Measurements from ENCODE around the gene WDR7. TPM values are rescaled to one million over a fixed set of nuclear protein-coding genes. Genes with fewer than 3 reads are reported as not detected.

Gene WDR7
- total and polyA plus RNA-seq, 2 experiments from 2014 or later, result 5.9 to 19.0 TPM

GRCh38 chr18:56684277-56684676 is 33.1 kb downstream of the WDR7 start:
- no peak overlapping the region for H3K4me3 ChIP-seq
- no peaks in the 10 kb centered on the region for H3K4me1 ChIP-seq (ENCODE audit: insufficient read depth)
- H3K9me3 ChIP-seq (ENCODE audit: low read depth), result no peaks in the 10 kb centered on the region
- DNase-seq (ENCODE audit: low spot score), result no peak
- H4K20me1 ChIP-seq (ENCODE audit: insufficient read depth, poor library complexity, severe bottlenecking), result no peaks in the 10 kb centered on the region
- no peak overlapping the region for H3K4me2 ChIP-seq
- TF ChIP-seq EZH2phosphoT487 (IDR thresholded peaks at IDR 0.05; ENCODE audit: low read depth, severe bottlenecking, unreplicated experiment) (no peak), CTCF (IDR thresholded peaks at IDR 0.05; ENCODE audit: poor library complexity) (no peak), EZH2 (IDR thresholded peaks at IDR 0.05; ENCODE audit: borderline replicate concordance) (no peak)
- 96% methylated on average over 3 of the region's 3 CpGs for WGBS (ENCODE audit: low lambda C conversion rate, missing lambda C conversion rate)
- H3K27me3 ChIP-seq, result no peaks in the 10 kb centered on the region
- no peak overlapping the region for H3K27ac ChIP-seq
- H3K79me2 ChIP-seq, result no peaks in the 10 kb centered on the region
- H3K36me3 ChIP-seq (replicated peaks; ENCODE audit: insufficient read depth, low read depth), result no peaks in the 10 kb centered on the region
- no peaks in the 10 kb centered on the region for H3K9me2 ChIP-seq (replicated peaks; ENCODE audit: insufficient read depth)
- no peak overlapping the region for H2AFZ ChIP-seq

- H3K9me2 ChIP-seq (replicated peaks; ENCODE audit: insufficient read depth), result no peaks in the 10 kb centered on the region
- no peak overlapping the region for H3K27ac ChIP-seq
- no peaks in the 10 kb centered on the region for H3K27me3 ChIP-seq
- no peaks in the 10 kb centered on the region for H3K36me3 ChIP-seq (replicated peaks; ENCODE audit: insufficient read depth, low read depth)
- no peaks in the 10 kb centered on the region for H3K79me2 ChIP-seq
- H2AFZ ChIP-seq, result no peak overlapping the region
- H3K4me3 ChIP-seq, result no peak overlapping the region
- no peaks in the 10 kb centered on the region for H3K4me1 ChIP-seq (ENCODE audit: insufficient read depth)
- no peak for DNase-seq (ENCODE audit: low spot score)
- 99% methylated on average over 2 of the region's 2 CpGs for WGBS (ENCODE audit: low lambda C conversion rate, missing lambda C conversion rate)
- no peaks in the 10 kb centered on the region for H4K20me1 ChIP-seq (ENCODE audit: insufficient read depth, poor library complexity, severe bottlenecking)
- H3K9me3 ChIP-seq (ENCODE audit: low read depth), result no peaks in the 10 kb centered on the region
- TF ChIP-seq EZH2phosphoT487 (IDR thresholded peaks at IDR 0.05; ENCODE audit: low read depth, severe bottlenecking, unreplicated experiment) (no peak), CTCF (IDR thresholded peaks at IDR 0.05; ENCODE audit: poor library complexity) (no peak), EZH2 (IDR thresholded peaks at IDR 0.05; ENCODE audit: borderline replicate concordance) (no peak)
- no peak overlapping the region for H3K4me2 ChIP-seq
Observed at GRCh38 chr18:56691530-56691929, 40.4 kb downstream of the WDR7 start.

- no peak overlapping the region for H3K27ac ChIP-seq
- no peak overlapping the region for H3K4me3 ChIP-seq
- no peaks in the 10 kb centered on the region for H4K20me1 ChIP-seq (ENCODE audit: insufficient read depth, poor library complexity, severe bottlenecking)
- no peaks in the 10 kb centered on the region for H3K79me2 ChIP-seq
- H3K27me3 ChIP-seq, result no peaks in the 10 kb centered on the region
- no peaks in the 10 kb centered on the region for H3K9me2 ChIP-seq (replicated peaks; ENCODE audit: insufficient read depth)
- no peaks in the 10 kb centered on the region for H3K4me1 ChIP-seq (ENCODE audit: insufficient read depth)
- no peak overlapping the region for H3K4me2 ChIP-seq
- DNase-seq (ENCODE audit: low spot score), result no peak
- no peaks in the 10 kb centered on the region for H3K36me3 ChIP-seq (replicated peaks; ENCODE audit: insufficient read depth, low read depth)
- 83% methylated on average over 2 of the region's 2 CpGs for WGBS (ENCODE audit: low lambda C conversion rate, missing lambda C conversion rate)
- H2AFZ ChIP-seq, result no peak overlapping the region
- no peak for TF ChIP-seq EZH2 (IDR thresholded peaks at IDR 0.05; ENCODE audit: borderline replicate concordance)
- no peak for TF ChIP-seq EZH2phosphoT487 (IDR thresholded peaks at IDR 0.05; ENCODE audit: low read depth, severe bottlenecking, unreplicated experiment)
- TF ChIP-seq CTCF (IDR thresholded peaks at IDR 0.05; ENCODE audit: poor library complexity), result no peak
- no peaks in the 10 kb centered on the region for H3K9me3 ChIP-seq (ENCODE audit: low read depth)
Observed at GRCh38 chr18:56696966-56697365, 45.8 kb downstream of the WDR7 start.

- Histone ChIP-seq H3K4me1 (ENCODE audit: insufficient read depth) (no peaks in the 10 kb centered on the region), H3K9me2 (replicated peaks; ENCODE audit: insufficient read depth) (no peaks in the 10 kb centered on the region), H3K4me2 (no peak overlapping the region), H3K36me3 (replicated peaks; ENCODE audit: insufficient read depth, low read depth) (no peaks in the 10 kb centered on the region), H2AFZ (no peak overlapping the region), H3K79me2 (no peaks in the 10 kb centered on the region), H4K20me1 (ENCODE audit: insufficient read depth, poor library complexity, severe bottlenecking) (no peaks in the 10 kb centered on the region), H3K9me3 (ENCODE audit: low read depth) (no peaks in the 10 kb centered on the region), H3K4me3 (no peak overlapping the region), H3K27ac (no peak overlapping the region), H3K27me3 (no peaks in the 10 kb centered on the region)
- peak; percentile 50 for DNase-seq (ENCODE audit: low spot score)
- 57% methylated on average over 5 of the region's 5 CpGs for WGBS (ENCODE audit: low lambda C conversion rate, missing lambda C conversion rate)
- TF ChIP-seq CTCF (IDR thresholded peaks at IDR 0.05; ENCODE audit: poor library complexity), result peak; percentile 59
- no peak for TF ChIP-seq EZH2phosphoT487 (IDR thresholded peaks at IDR 0.05; ENCODE audit: low read depth, severe bottlenecking, unreplicated experiment)
Observed at GRCh38 chr18:56702946-56703345, 51.8 kb downstream of the WDR7 start.
